Epithelial cell of prostate (primary cell): ENCODE measurements around the gene SIN3A.
"Not testable (repeated sequence)": the region's sequence is repeated elsewhere in the genome, so short reads cannot be mapped to it uniquely, and the experiment has no call there.

Experiments used
- DNase-seq: peaks from one replicate; pipeline ENCODE4 v3.0.0-alpha.2; 2011; ENCODE audit warnings: low read depth, low spot score
- H3K27ac ChIP-seq: fragments of 450-650 bp; 2 replicates; pipeline ENCODE4 v1.5.1; 2017; ENCODE audit warnings: mild to moderate bottlenecking

The SIN3A gene

GRCh38 chr15:75342221-75342620, 109.3 kb downstream of the SIN3A start:
- no peak for DNase-seq
- H3K27ac ChIP-seq: no peak overlapping the region

GRCh38 chr15:75339531-75340240, 111.8 kb downstream of the SIN3A start:
- DNase-seq: no peak
- H3K27ac ChIP-seq: no peak overlapping the region

- H3K27ac ChIP-seq: no peak overlapping the region
- DNase-seq: no peak
Measured at GRCh38 chr15:75338661-75339240, 112.7 kb downstream of the SIN3A start.

GRCh38 chr15:75335705-75336355, 115.7 kb downstream of the SIN3A start, which contains the start of gene COMMD4:
TSS of gene COMMD4 (plus strand) at chr15:75336063. CDS start at chr15:75336090, 27 bp downstream.
- DNase-seq: peak; percentile 67
- H3K27ac ChIP-seq: peak within 1 kb of the TSS; percentile 24

- no peak for DNase-seq
- H3K27ac ChIP-seq: peak overlapping the region; percentile 24
Measured at GRCh38 chr15:75335313-75335704, 116.2 kb downstream of the SIN3A start.

GRCh38 chr15:75333654-75334419, 117.7 kb downstream of the SIN3A start:
- not testable (repeated sequence) for H3K27ac ChIP-seq, DNase-seq

GRCh38 chr15:75332093-75332492, 119.4 kb downstream of the SIN3A start:
- H3K27ac ChIP-seq, DNase-seq: not testable (repeated sequence)

- no peak for DNase-seq
- H3K27ac ChIP-seq: no peak overlapping the region
Measured at GRCh38 chr15:75329571-75329970, 121.9 kb downstream of the SIN3A start.

- H3K27ac ChIP-seq: no peak overlapping the region
- DNase-seq: no peak
Measured at GRCh38 chr15:75328493-75329314, 122.8 kb downstream of the SIN3A start.

- no peak overlapping the region for H3K27ac ChIP-seq
- no peak for DNase-seq
Measured at GRCh38 chr15:75327491-75327890, 124.0 kb downstream of the SIN3A start.

- no peak overlapping the region for H3K27ac ChIP-seq
- DNase-seq: no peak
Measured at GRCh38 chr15:75327005-75327404, 124.5 kb downstream of the SIN3A start.

- DNase-seq: no peak
Measured at GRCh38 chr15:75325922-75326321, 125.6 kb downstream of the SIN3A start.

GRCh38 chr15:75321711-75322110, 129.8 kb downstream of the SIN3A start:
- DNase-seq: no peak

More at GRCh38 chr15:75325922-75326321, 125.6 kb downstream of the SIN3A start:
- no peak overlapping the region for H3K27ac ChIP-seq

More at GRCh38 chr15:75321711-75322110, 129.8 kb downstream of the SIN3A start:
- no peak overlapping the region for H3K27ac ChIP-seq
